ENCODE results near the gene SMARCE1. TPM values are rescaled to one million over a fixed set of nuclear protein-coding genes. Genes with fewer than 3 reads are reported as not detected.

SMARCE1 gene
- total and polyA plus RNA-seq, 11 donors, result 38.6 to 88.0 (median 59.4) TPM

DNA sequence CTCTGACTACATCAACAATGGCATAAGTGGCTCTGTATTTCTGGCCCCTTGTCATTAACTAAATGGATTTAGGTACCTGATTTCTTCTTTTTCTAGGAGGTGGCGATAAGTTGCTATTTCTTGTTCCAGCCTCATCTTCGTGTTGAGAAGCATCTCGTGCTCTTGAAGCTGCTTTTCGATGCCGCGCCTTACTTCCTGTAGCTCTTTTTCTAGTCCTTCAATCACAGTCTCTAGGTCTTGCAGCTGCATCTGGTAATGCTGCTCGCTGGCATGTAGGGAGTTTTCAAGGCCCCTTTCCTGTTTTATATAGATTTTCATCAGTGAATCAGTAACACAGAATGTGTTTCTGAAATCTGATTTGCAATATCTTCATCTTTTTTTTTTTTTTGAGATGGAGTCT is 12.3 kb upstream of the SMARCE1 start:
- 79 to 84% (median 81%) methylated on average over 7 of the region's 7 CpGs for WGBS, 4 donors
- Histone ChIP-seq H3K4me3 (no peak overlapping the region), H3K27me3 (peaks cover 0 to 18% (median 1%) of the 10 kb centered on the region in 9 donors), H3K9me3 (no peaks in the 10 kb centered on the region), H3K27ac (no peak overlapping the region), H3K36me3 (no peaks in the 10 kb centered on the region), H3K4me1 (peaks cover 0 to 2% (median 0%) of the 10 kb centered on the region in 12 donors)
- ATAC-seq, result no peak
- intact Hi-C loops (cut with DNase I), result loop anchor here in 1 of 10 donors (10.0 kb wide), 1 partner anchor 125 kb away; the partner anchor contains the start of gene KRT27
- TF ChIP-seq, protein P1, sequence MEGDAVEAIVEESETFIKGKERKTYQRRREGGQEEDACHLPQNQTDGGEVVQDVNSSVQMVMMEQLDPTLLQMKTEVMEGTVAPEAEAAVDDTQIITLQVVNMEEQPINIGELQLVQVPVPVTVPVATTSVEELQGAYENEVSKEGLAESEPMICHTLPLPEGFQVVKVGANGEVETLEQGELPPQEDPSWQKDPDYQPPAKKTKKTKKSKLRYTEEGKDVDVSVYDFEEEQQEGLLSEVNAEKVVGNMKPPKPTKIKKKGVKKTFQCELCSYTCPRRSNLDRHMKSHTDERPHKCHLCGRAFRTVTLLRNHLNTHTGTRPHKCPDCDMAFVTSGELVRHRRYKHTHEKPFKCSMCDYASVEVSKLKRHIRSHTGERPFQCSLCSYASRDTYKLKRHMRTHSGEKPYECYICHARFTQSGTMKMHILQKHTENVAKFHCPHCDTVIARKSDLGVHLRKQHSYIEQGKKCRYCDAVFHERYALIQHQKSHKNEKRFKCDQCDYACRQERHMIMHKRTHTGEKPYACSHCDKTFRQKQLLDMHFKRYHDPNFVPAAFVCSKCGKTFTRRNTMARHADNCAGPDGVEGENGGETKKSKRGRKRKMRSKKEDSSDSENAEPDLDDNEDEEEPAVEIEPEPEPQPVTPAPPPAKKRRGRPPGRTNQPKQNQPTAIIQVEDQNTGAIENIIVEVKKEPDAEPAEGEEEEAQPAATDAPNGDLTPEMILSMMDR (IDR thresholded peaks at IDR 0.05), result no peak
- no peak for TF ChIP-seq POLR2A (IDR thresholded peaks at IDR 0.05)
- DNase-seq, result no peak

DNA sequence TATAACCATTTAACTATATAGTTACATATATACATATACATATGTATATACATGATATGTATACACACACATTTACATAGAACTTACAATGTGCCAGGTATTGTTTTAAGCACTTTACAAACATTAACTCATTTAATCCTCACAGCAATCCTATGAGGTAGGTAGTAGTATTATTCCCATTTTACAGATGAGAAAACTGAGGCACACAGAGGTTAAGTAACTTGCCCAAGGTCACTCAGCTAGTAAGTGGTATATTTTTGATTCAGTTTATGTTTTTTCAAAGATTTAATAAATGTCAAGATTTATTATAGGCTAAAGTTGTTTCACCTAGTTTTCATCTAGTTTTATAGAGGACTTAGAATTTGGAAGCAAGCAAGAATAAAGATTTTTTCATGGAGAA is 10.8 kb upstream of the SMARCE1 start:
- H3K4me3 ChIP-seq, result no peak overlapping the region
- H3K9me3 ChIP-seq, result no peaks in the 10 kb centered on the region
- H3K27me3 ChIP-seq, result peaks cover 0 to 6% (median 0%) of the 10 kb centered on the region in 9 donors
- ATAC-seq (no peak), DNase-seq (no peak)
- intact Hi-C loops (cut with DNase I), result loop anchor here in 1 of 10 donors (10.0 kb wide), 1 partner anchor 126 kb away; the partner anchor contains the start of gene KRT27
- H3K36me3 ChIP-seq, result no peaks in the 10 kb centered on the region
- H3K27ac ChIP-seq, result no peak overlapping the region
- TF ChIP-seq, protein P1 (IDR thresholded peaks at IDR 0.05), result no peak
- no peaks in the 10 kb centered on the region for H3K4me1 ChIP-seq

DNA sequence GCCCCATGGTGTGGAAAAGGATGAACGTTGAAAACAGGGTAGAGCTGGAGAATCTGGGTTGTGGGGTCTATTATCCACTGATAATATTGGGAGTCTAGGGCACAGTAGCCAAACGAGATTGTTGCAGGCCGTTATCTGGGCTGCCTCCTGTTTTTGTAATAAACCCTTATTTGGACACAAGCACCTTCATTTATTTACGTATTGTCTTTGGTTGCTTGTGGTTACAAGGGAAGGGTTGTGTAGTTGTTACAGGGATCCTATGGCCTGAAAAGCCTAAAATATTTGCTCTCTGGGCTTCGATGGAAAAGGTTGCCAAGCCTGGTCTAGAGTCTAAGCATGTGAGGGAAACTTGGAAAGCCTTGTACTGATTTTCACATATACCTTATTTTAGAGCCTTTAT is 4.3 kb upstream of the SMARCE1 start:
- DNase-seq (no peak), ATAC-seq (no peak)
- 66 to 75% (median 73%) methylated on average over 5 of the region's 5 CpGs for WGBS, 4 donors
- Histone ChIP-seq H3K27ac (no peak overlapping the region), H3K9me3 (no peaks in the 10 kb centered on the region), H3K36me3 (no peaks in the 10 kb centered on the region), H3K4me1 (peaks cover 0 to 12% (median 9%) of the 10 kb centered on the region in 12 donors), H3K27me3 (no peaks in the 10 kb centered on the region), H3K4me3 (no peak overlapping the region)
- intact Hi-C loops (cut with DNase I), result loop anchor here in 1 of 10 donors (10.0 kb wide), 1 partner anchor 133 kb away; the partner anchor contains the start of gene KRT27
- TF ChIP-seq, protein P1 (IDR thresholded peaks at IDR 0.05), result no peak
- TF ChIP-seq POLR2A (IDR thresholded peaks at IDR 0.05), result no peak

DNA sequence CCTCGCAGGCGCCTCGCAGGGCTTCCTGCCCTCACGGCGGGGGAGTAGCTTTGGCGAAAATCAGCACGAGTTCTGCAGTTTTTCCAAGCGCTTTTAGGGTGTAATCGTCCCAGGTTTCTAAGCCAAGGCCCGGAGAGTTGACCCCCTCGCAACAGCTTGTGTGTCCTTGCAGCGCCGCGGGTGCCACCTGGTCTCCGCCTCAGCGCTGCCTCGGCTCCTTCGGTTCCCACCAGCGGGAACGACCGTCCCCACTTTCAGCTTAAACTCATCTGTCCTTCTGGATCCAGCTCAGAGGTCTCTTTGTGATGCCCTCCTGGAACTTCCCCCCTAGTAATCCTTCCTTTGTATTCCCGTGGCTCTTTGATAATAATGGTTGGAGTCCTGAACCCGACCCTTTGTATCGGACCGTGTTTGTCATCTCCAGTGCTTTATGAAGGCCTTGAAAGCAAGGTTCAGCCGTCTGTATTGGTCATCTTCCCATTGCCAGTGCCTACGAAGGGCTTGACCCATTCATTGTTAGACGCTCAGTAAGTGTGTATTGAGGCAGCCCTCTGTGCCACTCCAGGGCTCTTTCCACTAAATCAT is 858 bp upstream of the SMARCE1 start:
- Histone ChIP-seq H3K27me3 (no peaks in the 10 kb centered on the region), H3K36me3 (peaks cover 0 to 27% (median 18%) of the 10 kb centered on the region in 9 donors), H3K27ac (peak overlapping the region; percentile 95 to 100 (median 98)), H3K4me1 (peaks cover 0 to 38% (median 27%) of the 10 kb centered on the region in 12 donors), H3K9me3 (no peaks in the 10 kb centered on the region), H3K4me3 (peak overlapping the region; percentile 70 to 97 (median 90))
- peak; percentile 51 to 62 (median 54) for ATAC-seq
- intact Hi-C loops (cut with DNase I), result loop anchor here in 1 of 10 donors (10.0 kb wide), 1 partner anchor 146 kb away; the partner anchor contains the start of gene KRT28
- 2 to 6% (median 3%) methylated on average over 24 to 28 of the region's 28 CpGs for WGBS, 4 donors
- TF ChIP-seq POLR2A (IDR thresholded peaks at IDR 0.05), result no peak
- TF ChIP-seq, protein P1 (IDR thresholded peaks at IDR 0.05), result no peak
- DNase-seq, result peak in 1 of 5 donors; percentile 65
